Measurements from ENCODE around the gene SLC9A9. TPM values are rescaled to one million over a fixed set of nuclear protein-coding genes. Genes with fewer than 3 reads are reported as not detected.
"Not testable (repeated sequence)": the region's sequence is repeated elsewhere in the genome, so short reads cannot be mapped to it uniquely, and the experiment has no call there.

Gene SLC9A9
- total RNA-seq, 1 donor from 2014 or later: 4.9 TPM

- no peak for DNase-seq
- intact Hi-C loops (cut with micrococcal nuclease): no loop called here
- TF ChIP-seq CTCF (IDR thresholded peaks at IDR 0.05; ENCODE audit: borderline replicate concordance): no peak
Observed at GRCh38 chr3:143283432-143284128, 564.7 kb downstream of the SLC9A9 start.

DNA sequence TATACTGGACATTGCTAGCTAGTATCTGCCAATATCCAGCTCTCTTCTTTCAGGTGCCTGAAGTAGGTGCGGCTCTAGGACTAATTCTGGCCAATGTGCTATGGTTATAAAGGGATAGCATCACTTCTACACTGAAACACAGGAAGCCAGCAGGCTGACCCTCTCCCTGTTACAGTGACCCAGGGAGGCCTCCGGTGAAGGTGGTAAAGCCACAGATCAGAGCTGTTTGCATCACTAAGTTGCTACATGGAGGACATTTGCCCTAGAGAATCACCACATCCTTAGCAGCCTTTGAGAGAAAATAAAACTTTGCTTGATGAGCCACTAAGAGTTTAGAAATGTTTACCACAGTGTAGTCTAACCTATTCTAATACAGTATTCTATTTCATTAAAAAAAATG, 567.3 kb downstream of the SLC9A9 start:
- no peak for TF ChIP-seq CTCF (IDR thresholded peaks at IDR 0.05; ENCODE audit: borderline replicate concordance)
- Histone ChIP-seq H3K4me3 (no peak overlapping the region), H3K9me3 (replicated peaks) (no peaks in the 10 kb centered on the region), H3K36me3 (no peaks in the 10 kb centered on the region), H3K27ac (replicated peaks) (no peak overlapping the region), H3K4me1 (no peaks in the 10 kb centered on the region), H3K27me3 (ENCODE audit: low read depth) (no peaks in the 10 kb centered on the region)
- DNase-seq: no peak
- intact Hi-C loops (cut with micrococcal nuclease): no loop called here

More at GRCh38 chr3:143283432-143284128, 564.7 kb downstream of the SLC9A9 start:
- H3K27ac ChIP-seq (replicated peaks): no peak overlapping the region
- H3K4me1 ChIP-seq: no peaks in the 10 kb centered on the region
- H3K27me3 ChIP-seq (ENCODE audit: low read depth): no peaks in the 10 kb centered on the region
- no peaks in the 10 kb centered on the region for H3K36me3 ChIP-seq
- H3K9me3 ChIP-seq (replicated peaks): no peaks in the 10 kb centered on the region
- H3K4me3 ChIP-seq: no peak overlapping the region

DNA sequence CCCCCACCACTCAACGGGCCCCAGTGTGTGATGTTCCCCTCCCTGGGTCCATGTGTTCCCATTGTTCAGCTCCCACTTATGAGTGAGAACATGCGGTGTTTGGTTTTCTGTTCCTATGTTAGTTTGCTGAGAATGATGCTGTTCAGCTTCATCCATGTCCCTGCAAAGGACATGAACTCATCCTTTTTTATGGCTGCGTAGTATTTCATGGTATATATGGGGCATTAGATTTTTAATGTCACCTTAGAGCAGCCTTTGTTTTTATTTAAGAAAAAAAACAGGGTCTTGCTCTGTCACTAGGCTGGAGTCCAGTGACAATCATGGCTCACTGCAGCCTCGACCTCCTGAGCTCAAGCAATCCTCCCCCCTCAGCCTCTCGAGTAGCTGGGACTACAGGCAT, 568.7 kb downstream of the SLC9A9 start:
- intact Hi-C loops (cut with micrococcal nuclease); H3K4me3 ChIP-seq; H3K9me3 ChIP-seq (replicated peaks); H3K27ac ChIP-seq (replicated peaks); H3K36me3 ChIP-seq; H3K4me1 ChIP-seq; H3K27me3 ChIP-seq (ENCODE audit: low read depth); DNase-seq: not testable (repeated sequence)

DNA sequence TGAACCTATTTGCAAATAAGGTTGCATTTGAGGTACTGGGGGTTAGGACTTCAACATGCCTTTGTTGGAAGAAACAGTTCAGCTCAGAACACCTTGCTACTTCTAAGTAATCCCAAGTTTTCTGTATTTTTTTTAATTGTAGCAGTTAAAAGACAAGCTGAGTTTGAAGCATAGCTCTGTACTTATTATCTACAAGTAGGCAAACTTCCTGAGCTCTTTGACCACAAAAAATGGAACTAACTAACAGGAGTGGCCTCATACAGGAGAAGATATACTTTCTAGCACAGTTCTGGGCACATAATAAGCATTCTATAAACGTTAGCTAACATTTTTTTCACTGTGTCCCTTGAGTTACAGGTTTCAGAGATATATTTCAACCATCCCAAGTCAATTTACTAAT, 569.5 kb downstream of the SLC9A9 start:
- no peak overlapping the region for H3K4me3 ChIP-seq
- intact Hi-C loops (cut with micrococcal nuclease): no loop called here
- TF ChIP-seq CTCF (IDR thresholded peaks at IDR 0.05; ENCODE audit: borderline replicate concordance): no peak

GRCh38 chr3:143277531-143277930, 570.7 kb downstream of the SLC9A9 start:
- no peak overlapping the region for H3K27ac ChIP-seq (replicated peaks)
- intact Hi-C loops (cut with micrococcal nuclease): no loop called here
- no peaks in the 10 kb centered on the region for H3K27me3 ChIP-seq (ENCODE audit: low read depth)
- no peaks in the 10 kb centered on the region for H3K4me1 ChIP-seq
- DNase-seq: no peak
- H3K9me3 ChIP-seq (replicated peaks): no peaks in the 10 kb centered on the region
- H3K4me3 ChIP-seq: no peak overlapping the region
- no peaks in the 10 kb centered on the region for H3K36me3 ChIP-seq
- TF ChIP-seq CTCF (IDR thresholded peaks at IDR 0.05; ENCODE audit: borderline replicate concordance): no peak

More for the DNA sequence above, 569.5 kb downstream of the SLC9A9 start:
- Histone ChIP-seq H3K9me3 (replicated peaks) (no peaks in the 10 kb centered on the region), H3K36me3 (no peaks in the 10 kb centered on the region), H3K27ac (replicated peaks) (no peak overlapping the region), H3K4me1 (no peaks in the 10 kb centered on the region), H3K27me3 (ENCODE audit: low read depth) (no peaks in the 10 kb centered on the region)
- DNase-seq: no peak

DNA sequence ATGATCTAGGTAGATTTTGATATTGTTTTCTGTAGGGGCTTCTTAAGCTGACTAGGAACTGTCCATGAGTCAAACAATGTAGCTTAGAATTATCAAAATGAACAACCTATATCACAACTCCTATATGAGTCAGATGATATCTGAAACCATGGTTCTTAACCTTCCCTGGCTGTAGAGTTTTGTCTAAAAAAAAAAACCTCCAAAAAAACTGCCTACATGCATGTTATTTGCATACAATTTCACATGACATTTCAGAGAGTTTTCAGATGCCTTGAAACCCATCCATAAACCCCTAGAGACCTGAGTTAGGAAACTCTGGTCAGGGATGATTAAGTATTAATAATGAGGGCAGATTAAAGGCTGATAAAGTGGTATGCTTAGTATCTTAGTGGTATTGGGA, 571.7 kb downstream of the SLC9A9 start:
- no peaks in the 10 kb centered on the region for H3K27me3 ChIP-seq (ENCODE audit: low read depth)
- no peak overlapping the region for H3K4me3 ChIP-seq
- no peaks in the 10 kb centered on the region for H3K9me3 ChIP-seq (replicated peaks)
- no peaks in the 10 kb centered on the region for H3K36me3 ChIP-seq
- H3K4me1 ChIP-seq: no peaks in the 10 kb centered on the region
- H3K27ac ChIP-seq (replicated peaks): no peak overlapping the region
- intact Hi-C loops (cut with micrococcal nuclease): no loop called here
- TF ChIP-seq CTCF (IDR thresholded peaks at IDR 0.05; ENCODE audit: borderline replicate concordance): no peak
- DNase-seq: no peak

Measured in left ventricle myocardium inferior (tissue), 1 donor.